GM23338 (cell line): Measurements from ENCODE around the gene GCDH. TPM values are rescaled to one million over a fixed set of nuclear protein-coding genes. Genes with fewer than 3 reads are reported as not detected.
A peak's percentile ranks its signal among the peaks of the same experiment; 100 is the strongest.

Experiments used
- ATAC-seq: fragments of 200-7000 bp; cut with Tn5 transposase; 3 replicates; pipeline ENCODE4 v1.9.1; 2020
- DNase-seq: peaks from one replicate; pipeline ENCODE4 v3.0.0-alpha.2; 2015; ENCODE audit warnings: low spot score
- H2AFZ ChIP-seq: fragments of 200-600 bp; sonication (generic); 2 replicates; pipeline ENCODE4 v1.8.0; 2016; ENCODE audit warnings: antibody characterized with exemption, mild to moderate bottlenecking, moderate library complexity
- H3F3A ChIP-seq: fragments of 200-600 bp; sonication (generic); replicated peaks from 2 replicates; pipeline ENCODE4 v1.8.0; 2017; ENCODE audit warnings: antibody characterized with exemption, mixed run types, low read depth
- H3K27ac ChIP-seq: fragments of 200-600 bp; sonication (generic); 2 replicates; pipeline ENCODE4 v1.6.1; 2016; ENCODE audit warnings: low read depth
- H3K27me3 ChIP-seq: fragments of 200-600 bp; sonication (generic); 2 replicates; pipeline ENCODE4 v1.8.0; 2016; ENCODE audit warnings: mild to moderate bottlenecking, mixed run types, moderate library complexity; ENCODE audit not compliant: insufficient read depth
- H3K36me3 ChIP-seq: fragments of 200-600 bp; sonication (generic); 2 replicates; pipeline ENCODE4 v1.8.0; 2016; ENCODE audit warnings: mild to moderate bottlenecking; ENCODE audit not compliant: insufficient read depth
- H3K4me1 ChIP-seq: fragments of 200-600 bp; sonication (generic); 2 replicates; pipeline ENCODE4 v1.8.0; 2016; ENCODE audit warnings: mild to moderate bottlenecking, moderate library complexity; ENCODE audit not compliant: insufficient read depth
- H3K4me2 ChIP-seq: fragments of 200-600 bp; sonication (generic); 2 replicates; pipeline ENCODE4 v1.7.1; 2017; ENCODE audit warnings: mixed run types
- H3K4me3 ChIP-seq: fragments of 200-600 bp; sonication (generic); 2 replicates; pipeline ENCODE4 v1.6.1; 2016; ENCODE audit warnings: mixed run types
- H3K79me2 ChIP-seq: fragments of 200-600 bp; sonication (generic); replicated peaks from 2 replicates; pipeline ENCODE4 v1.8.0; 2017; ENCODE audit warnings: mild to moderate bottlenecking; ENCODE audit not compliant: insufficient read depth
- H3K9me2 ChIP-seq: fragments of 200-600 bp; sonication (generic); 2 replicates; pipeline ENCODE4 v1.8.0; 2017; ENCODE audit not compliant: insufficient read depth
- H4K20me1 ChIP-seq: fragments of 200-600 bp; sonication (generic); replicated peaks from 2 replicates; pipeline ENCODE4 v1.8.0; 2017; ENCODE audit warnings: mild to moderate bottlenecking; ENCODE audit not compliant: insufficient read depth
- H3K27ac Mint-ChIP-seq: 2 replicates; pipeline ENCODE4 v1.8.0; 2020; ENCODE audit warnings: inconsistent platforms, mild to moderate bottlenecking, moderate library complexity, mixed read lengths
- H3K27me3 Mint-ChIP-seq: 3 replicates; pipeline ENCODE4 v1.8.0; 2022; ENCODE audit warnings: low read depth, mild to moderate bottlenecking, moderate library complexity, mixed read lengths, inconsistent platforms; ENCODE audit not compliant: insufficient read depth, poor library complexity
- H3K36me3 Mint-ChIP-seq: 3 replicates; pipeline ENCODE4 v1.8.0; 2021; ENCODE audit warnings: low read depth, mild to moderate bottlenecking, inconsistent platforms, moderate library complexity, mixed read lengths
- H3K4me1 Mint-ChIP-seq: 3 replicates; pipeline ENCODE4 v1.8.0; 2020; ENCODE audit warnings: mild to moderate bottlenecking, inconsistent platforms, mixed read lengths
- H3K4me3 Mint-ChIP-seq: 3 replicates; pipeline ENCODE4 v1.8.0; 2021; ENCODE audit warnings: moderate library complexity, mild to moderate bottlenecking, inconsistent platforms, mixed read lengths
- H3K9me3 Mint-ChIP-seq: 3 replicates; pipeline ENCODE4 v1.8.0; 2020; ENCODE audit warnings: moderate library complexity, mild to moderate bottlenecking, inconsistent platforms, mixed read lengths
- EZH2 ChIP-seq: fragments of 200-600 bp; sonication (generic); IDR thresholded peaks from one replicate; pipeline ENCODE4 v1.8.0; 2017; ENCODE audit warnings: antibody characterized with exemption, mild to moderate bottlenecking, low read depth; ENCODE audit not compliant: unreplicated experiment
- EZH2phosphoT487 ChIP-seq: fragments of 200-600 bp; sonication (generic); IDR thresholded peaks from one replicate; pipeline ENCODE4 v1.8.1; 2018; ENCODE audit warnings: antibody characterized with exemption; ENCODE audit not compliant: unreplicated experiment
- NANOG ChIP-seq: IDR thresholded peaks from 2 replicates; pipeline ENCODE4 v1.6.1; 2016; ENCODE audit warnings: antibody characterized with exemption, borderline replicate concordance
- ZNF331 ChIP-seq: fragments of 250-450 bp; sonication (Bioruptor Pico); IDR thresholded peaks from 2 replicates; pipeline ENCODE4 v1.5.0; 2020; ENCODE audit warnings: low read depth, mild to moderate bottlenecking, moderate library complexity
- polyA plus RNA-seq: library from polyadenylated mRNA; unstranded; fragments of >200 nt; fragmentation: Nextera tagmentation; extraction: Ambion mirVana; gene quantifications from 2 replicates; pipeline ENCODE4 v1.2.1, GENCODE V29; 2016
- total RNA-seq: library from RNA; depleted of rRNA; stranded (reverse); fragments of >200 nt; shearing (Covaris generic); gene quantifications from 2 replicates; pipeline ENCODE4 v1.2.3, GENCODE V29; 2014
- TF ChIP-seq, protein P1 (sequence below): IDR thresholded peaks from one replicate; pipeline ENCODE4 v1.6.1; 2018; ENCODE audit warnings: antibody characterized with exemption; ENCODE audit not compliant: unreplicated experiment

Gene GCDH
- total and polyA plus RNA-seq, 2 experiments from 2014 or later: 54.1 to 99.8 TPM

DNA sequence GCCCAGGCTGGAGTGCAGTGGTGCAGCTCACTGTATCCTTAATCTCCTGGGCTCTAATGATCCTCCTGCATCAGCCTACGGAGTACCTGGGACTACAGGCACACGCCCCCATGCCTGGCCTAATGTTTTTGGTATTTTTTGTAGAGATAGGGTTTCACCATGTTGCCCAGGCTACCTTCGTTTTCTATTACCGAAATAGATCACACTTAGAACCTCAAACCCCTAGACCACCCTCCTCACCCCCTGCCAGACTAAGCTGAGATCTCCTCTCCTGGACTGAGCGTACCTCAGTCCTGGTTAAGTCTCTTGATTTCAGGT, 4.3 kb upstream of the GCDH start:
- H3K4me1 ChIP-seq: no peaks in the 10 kb centered on the region; the same call in 1 of the 2 replicates
- H3K4me1 Mint-ChIP-seq: peaks cover 13% of the 10 kb centered on the region
- H3K27me3 Mint-ChIP-seq: peaks cover 38% of the 10 kb centered on the region
- peak overlapping the region; percentile 91 for H3K4me2 ChIP-seq
- ATAC-seq (no peak), DNase-seq (no peak)
- peaks cover 15% of the 10 kb centered on the region; the same call in 2 of the 3 replicates for H3K36me3 Mint-ChIP-seq
- H3K27me3 ChIP-seq: peaks cover 18% of the 10 kb centered on the region
- no peaks in the 10 kb centered on the region; the same call in 1 of the 2 replicates for H3K9me2 ChIP-seq
- TF ChIP-seq NANOG (no peak), ZNF331 (CRISPR knock-in tag) (no peak), EZH2phosphoT487 (no peak), EZH2 (no peak)
- TF ChIP-seq, protein P1, sequence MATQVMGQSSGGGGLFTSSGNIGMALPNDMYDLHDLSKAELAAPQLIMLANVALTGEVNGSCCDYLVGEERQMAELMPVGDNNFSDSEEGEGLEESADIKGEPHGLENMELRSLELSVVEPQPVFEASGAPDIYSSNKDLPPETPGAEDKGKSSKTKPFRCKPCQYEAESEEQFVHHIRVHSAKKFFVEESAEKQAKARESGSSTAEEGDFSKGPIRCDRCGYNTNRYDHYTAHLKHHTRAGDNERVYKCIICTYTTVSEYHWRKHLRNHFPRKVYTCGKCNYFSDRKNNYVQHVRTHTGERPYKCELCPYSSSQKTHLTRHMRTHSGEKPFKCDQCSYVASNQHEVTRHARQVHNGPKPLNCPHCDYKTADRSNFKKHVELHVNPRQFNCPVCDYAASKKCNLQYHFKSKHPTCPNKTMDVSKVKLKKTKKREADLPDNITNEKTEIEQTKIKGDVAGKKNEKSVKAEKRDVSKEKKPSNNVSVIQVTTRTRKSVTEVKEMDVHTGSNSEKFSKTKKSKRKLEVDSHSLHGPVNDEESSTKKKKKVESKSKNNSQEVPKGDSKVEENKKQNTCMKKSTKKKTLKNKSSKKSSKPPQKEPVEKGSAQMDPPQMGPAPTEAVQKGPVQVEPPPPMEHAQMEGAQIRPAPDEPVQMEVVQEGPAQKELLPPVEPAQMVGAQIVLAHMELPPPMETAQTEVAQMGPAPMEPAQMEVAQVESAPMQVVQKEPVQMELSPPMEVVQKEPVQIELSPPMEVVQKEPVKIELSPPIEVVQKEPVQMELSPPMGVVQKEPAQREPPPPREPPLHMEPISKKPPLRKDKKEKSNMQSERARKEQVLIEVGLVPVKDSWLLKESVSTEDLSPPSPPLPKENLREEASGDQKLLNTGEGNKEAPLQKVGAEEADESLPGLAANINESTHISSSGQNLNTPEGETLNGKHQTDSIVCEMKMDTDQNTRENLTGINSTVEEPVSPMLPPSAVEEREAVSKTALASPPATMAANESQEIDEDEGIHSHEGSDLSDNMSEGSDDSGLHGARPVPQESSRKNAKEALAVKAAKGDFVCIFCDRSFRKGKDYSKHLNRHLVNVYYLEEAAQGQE: no peak
- no peaks in the 10 kb centered on the region for H4K20me1 ChIP-seq
- H3K9me3 Mint-ChIP-seq: peaks cover 22% of the 10 kb centered on the region
- H3K27ac Mint-ChIP-seq: no peak overlapping the region
- H3K4me3 ChIP-seq: peak overlapping the region; percentile 93; the same call in 1 of the 2 replicates
- peak overlapping the region; percentile 77 for H3K4me3 Mint-ChIP-seq
- no peaks in the 10 kb centered on the region for H3K36me3 ChIP-seq
- H3K79me2 ChIP-seq: peaks cover 3% of the 10 kb centered on the region
- no peak overlapping the region for H3K27ac ChIP-seq
- H2AFZ ChIP-seq: no peak overlapping the region
- H3F3A ChIP-seq: peaks cover 26% of the 10 kb centered on the region

DNA sequence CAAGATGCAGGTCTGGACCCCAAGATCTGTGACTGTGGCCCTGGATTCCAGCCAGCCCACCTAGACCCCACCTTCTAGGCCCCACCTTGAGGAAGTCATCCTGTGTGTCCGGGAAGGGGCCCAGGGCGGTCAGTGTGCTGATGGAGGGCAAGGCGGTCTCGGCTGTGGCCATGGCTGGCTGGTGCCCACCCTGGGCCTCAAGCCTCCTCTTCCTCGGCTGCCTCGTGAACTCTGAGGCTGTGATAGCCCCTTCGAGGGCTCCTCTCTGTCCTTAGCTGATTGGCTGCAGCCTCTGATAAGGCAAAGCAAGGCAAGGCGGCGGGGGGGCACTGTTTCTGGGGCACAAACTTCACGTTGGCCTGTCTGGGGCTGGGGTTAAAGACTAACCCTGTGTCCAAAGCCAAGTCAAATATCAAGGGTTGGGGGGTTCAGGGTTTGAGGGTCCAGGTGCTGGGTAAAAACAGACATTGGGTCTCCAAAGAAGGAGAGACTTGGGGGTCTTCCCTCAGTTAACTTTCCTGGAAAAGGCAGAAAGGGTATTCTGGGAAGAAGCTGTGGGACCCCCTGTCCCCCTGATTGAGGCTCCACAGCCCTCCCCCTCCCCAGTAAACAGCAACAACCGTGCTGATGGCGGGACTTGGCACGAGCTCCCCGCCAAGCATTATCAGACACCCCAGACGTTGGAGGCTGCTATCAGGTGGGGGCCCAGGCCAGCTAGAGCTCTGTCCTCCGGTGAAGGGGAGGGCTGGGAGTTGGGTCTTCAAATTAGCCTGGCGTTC, 3.8 kb upstream of the GCDH start, which contains the start of gene KLF1:
TSS of gene KLF1 (minus strand) at position 233 of the 779 bp plus-strand sequence. CDS start at position 172, 61 bp downstream.
- Histone ChIP-seq H3K9me2 (no peaks in the 10 kb centered on the region; the same call in 1 of the 2 replicates), H3K4me2 (peak within 1 kb of the TSS; percentile 91), H3K36me3 (no peaks in the 10 kb centered on the region), H2AFZ (peak within 1 kb of the TSS; percentile 89; the same call in 1 of the 2 replicates), H3K4me3 (peak within 1 kb of the TSS; percentile 93), H3F3A (peaks cover 21% of the 10 kb centered on the region), H3K79me2 (peaks cover 9% of the 10 kb centered on the region), H3K27ac (no peak within 1 kb of the TSS), H3K4me1 (peaks cover 4% of the 10 kb centered on the region; the same call in 1 of the 2 replicates), H4K20me1 (peaks cover 4% of the 10 kb centered on the region), H3K27me3 (peaks cover 18% of the 10 kb centered on the region)
- ATAC-seq (no peak), DNase-seq (no peak)
- Mint-ChIP-seq H3K4me1 (peaks cover 13% of the 10 kb centered on the region), H3K4me3 (peak within 1 kb of the TSS; percentile 77), H3K27me3 (peaks cover 38% of the 10 kb centered on the region), H3K27ac (no peak within 1 kb of the TSS), H3K36me3 (peaks cover 15% of the 10 kb centered on the region; the same call in 2 of the 3 replicates), H3K9me3 (peaks cover 22% of the 10 kb centered on the region)
- TF ChIP-seq, protein P1: no peak
